HUES64 (cell line): Measurements from ENCODE around the gene TBC1D1.

ENCODE experiments used
- H3K27ac ChIP-seq: 2 replicates; pipeline ENCODE4 v1.7.0; 2013; ENCODE audit warnings: low read depth, low read length, inconsistent platforms
- H3K27me3 ChIP-seq: 2 replicates; pipeline ENCODE4 v1.6.1; 2013; ENCODE audit warnings: mild to moderate bottlenecking, low read length; ENCODE audit not compliant: insufficient read depth
- H3K36me3 ChIP-seq: 2 replicates; pipeline ENCODE4 v1.6.1; 2013; ENCODE audit warnings: mild to moderate bottlenecking, low read length; ENCODE audit not compliant: insufficient read depth
- H3K4me1 ChIP-seq: 2 replicates; pipeline ENCODE4 v1.6.1; 2013; ENCODE audit warnings: mild to moderate bottlenecking, low read length, moderate library complexity; ENCODE audit not compliant: insufficient read depth
- H3K4me3 ChIP-seq: 2 replicates; pipeline ENCODE4 v1.5.1; 2013; ENCODE audit warnings: mild to moderate bottlenecking, low read length, moderate library complexity
- H3K9ac ChIP-seq: 2 replicates; pipeline ENCODE4 v1.6.1; 2013; ENCODE audit warnings: mild to moderate bottlenecking, low read depth, low read length
- H3K9me3 ChIP-seq: 2 replicates; pipeline ENCODE4 v1.6.1; 2013; ENCODE audit warnings: low read depth, low read length; ENCODE audit not compliant: insufficient read depth
- WGBS: fragments of 150-250, 120-280 bp; methylation state at CpG from one replicate; pipeline ENCODE4 v1.1.7; 2013; ENCODE audit warnings: missing lambda C conversion rate; 5-methylcytosine and 5-hydroxymethylcytosine counted together

Gene TBC1D1

GRCh38 chr4:38065176-38065575, 174.3 kb downstream of the TBC1D1 start:
- no peak overlapping the region for H3K4me3 ChIP-seq
- no peak overlapping the region for H3K27ac ChIP-seq
- WGBS: 94% methylated on average over 5 of the region's 5 CpGs
- H3K4me1 ChIP-seq: peaks cover 10% of the 10 kb centered on the region
- H3K9me3 ChIP-seq: no peaks in the 10 kb centered on the region
- peaks cover 8% of the 10 kb centered on the region for H3K36me3 ChIP-seq
- H3K9ac ChIP-seq: no peak overlapping the region
- H3K27me3 ChIP-seq: no peaks in the 10 kb centered on the region

- Histone ChIP-seq H3K27ac (no peak overlapping the region), H3K4me3 (no peak overlapping the region), H3K36me3 (peaks cover 4% of the 10 kb centered on the region), H3K4me1 (peaks cover 10% of the 10 kb centered on the region), H3K27me3 (no peaks in the 10 kb centered on the region), H3K9ac (no peak overlapping the region), H3K9me3 (no peaks in the 10 kb centered on the region)
- 97% methylated on average over 5 of the region's 5 CpGs for WGBS
These were observed 175.0 kb downstream of the TBC1D1 start for GRCh38 chr4:38065900-38066299.

- H3K4me3 ChIP-seq: no peak overlapping the region
- H3K9ac ChIP-seq: no peak overlapping the region
These were observed 176.6 kb downstream of the TBC1D1 start for GRCh38 chr4:38067499-38067898.

GRCh38 chr4:38068107-38068506, 177.2 kb downstream of the TBC1D1 start:
- no peak overlapping the region for H3K27ac ChIP-seq
- H3K9ac ChIP-seq: no peak overlapping the region
- H3K4me1 ChIP-seq: peaks cover 10% of the 10 kb centered on the region
- H3K36me3 ChIP-seq: peaks cover 6% of the 10 kb centered on the region
- no peak overlapping the region for H3K4me3 ChIP-seq
- no peaks in the 10 kb centered on the region for H3K27me3 ChIP-seq
- 93% methylated on average over 7 of the region's 7 CpGs for WGBS
- no peaks in the 10 kb centered on the region for H3K9me3 ChIP-seq

More at GRCh38 chr4:38067499-38067898, 176.6 kb downstream of the TBC1D1 start:
- Histone ChIP-seq H3K27me3 (no peaks in the 10 kb centered on the region), H3K36me3 (peaks cover 4% of the 10 kb centered on the region; the same call in 1 of the 2 replicates), H3K4me1 (peaks cover 10% of the 10 kb centered on the region), H3K27ac (no peak overlapping the region), H3K9me3 (no peaks in the 10 kb centered on the region)
- 93% methylated on average over 7 of the region's 7 CpGs for WGBS

GRCh38 chr4:38069271-38069760, 178.4 kb downstream of the TBC1D1 start:
- Histone ChIP-seq H3K4me3 (no peak overlapping the region), H3K27me3 (no peaks in the 10 kb centered on the region), H3K4me1 (peaks cover 10% of the 10 kb centered on the region), H3K36me3 (peaks cover 7% of the 10 kb centered on the region), H3K9me3 (no peaks in the 10 kb centered on the region), H3K27ac (no peak overlapping the region), H3K9ac (no peak overlapping the region)
- 58% methylated on average over 6 of the region's 6 CpGs for WGBS

GRCh38 chr4:38071801-38072431, 181.0 kb downstream of the TBC1D1 start:
- Histone ChIP-seq H3K27ac (no peak overlapping the region), H3K27me3 (no peaks in the 10 kb centered on the region), H3K4me3 (no peak overlapping the region), H3K4me1 (peaks cover 10% of the 10 kb centered on the region), H3K36me3 (peaks cover 7% of the 10 kb centered on the region), H3K9me3 (no peaks in the 10 kb centered on the region), H3K9ac (no peak overlapping the region)
- WGBS: 82% methylated on average over 7 of the region's 7 CpGs

- 93% methylated on average over 2 of the region's 3 CpGs for WGBS
- peaks cover 10% of the 10 kb centered on the region for H3K4me1 ChIP-seq
These were observed 181.7 kb downstream of the TBC1D1 start for GRCh38 chr4:38072578-38072977.

GRCh38 chr4:38073596-38074234, 182.8 kb downstream of the TBC1D1 start:
- Histone ChIP-seq H3K4me1 (peaks cover 10% of the 10 kb centered on the region), H3K36me3 (peaks cover 3% of the 10 kb centered on the region; the same call in 1 of the 2 replicates), H3K27me3 (no peaks in the 10 kb centered on the region), H3K4me3 (no peak overlapping the region), H3K9me3 (no peaks in the 10 kb centered on the region), H3K27ac (no peak overlapping the region), H3K9ac (no peak overlapping the region)
- 96% methylated on average over 4 of the region's 4 CpGs for WGBS

More at GRCh38 chr4:38072578-38072977, 181.7 kb downstream of the TBC1D1 start:
- Histone ChIP-seq H3K36me3 (peaks cover 7% of the 10 kb centered on the region; the same call in 1 of the 2 replicates), H3K9ac (no peak overlapping the region), H3K27me3 (no peaks in the 10 kb centered on the region), H3K27ac (no peak overlapping the region), H3K4me3 (no peak overlapping the region), H3K9me3 (no peaks in the 10 kb centered on the region)

GRCh38 chr4:38075370-38076152, 184.7 kb downstream of the TBC1D1 start:
- Histone ChIP-seq H3K36me3 (peaks cover 7% of the 10 kb centered on the region), H3K4me1 (no peaks in the 10 kb centered on the region; the same call in 1 of the 2 replicates), H3K27me3 (no peaks in the 10 kb centered on the region), H3K27ac (no peak overlapping the region), H3K9ac (no peak overlapping the region), H3K9me3 (no peaks in the 10 kb centered on the region), H3K4me3 (no peak overlapping the region)
- WGBS: 94% methylated on average over 3 of the region's 6 CpGs

- Histone ChIP-seq H3K9ac (no peak overlapping the region), H3K36me3 (peaks cover 7% of the 10 kb centered on the region), H3K9me3 (no peaks in the 10 kb centered on the region), H3K4me3 (no peak overlapping the region), H3K27ac (no peak overlapping the region), H3K27me3 (no peaks in the 10 kb centered on the region), H3K4me1 (no peaks in the 10 kb centered on the region; the same call in 1 of the 2 replicates)
- 97% methylated on average over 5 of the region's 6 CpGs for WGBS
These were observed 185.3 kb downstream of the TBC1D1 start for GRCh38 chr4:38076153-38076669.
